Gastrocnemius medialis (tissue), 4 donors: ENCODE results near the gene SRM. TPM values are rescaled to one million over a fixed set of nuclear protein-coding genes. Genes with fewer than 3 reads are reported as not detected.

Experiments used
- ATAC-seq, 2 donors: fragments of 150-250 bp; one replicate each; pipeline ENCODE4 v1.9.1; 2016
- DNase-seq, 2 donors: peaks; one replicate each; pipeline ENCODE4 v3.0.0-alpha.2; 2019
- H3K27ac ChIP-seq, 4 donors: fragments of 200-600 bp; sonication (generic); 1 replicate in 1 of 4; 2 replicates in 3 of 4; pipeline ENCODE4 v1.5.1; 2016 to 2018; ENCODE audit warnings: mild to moderate bottlenecking in 2 of 4, moderate library complexity in 1 of 4
- H3K27me3 ChIP-seq, 3 donors: fragments of 200-600 bp; sonication (generic) in 2 of 3; 1 replicate in 1 of 3; 2 replicates in 2 of 3; pipeline versions ENCODE4 v1.5.1 to v1.6.0; 2016 to 2019; ENCODE audit warnings: mild to moderate bottlenecking in 1 of 3, moderate library complexity in 1 of 3
- H3K36me3 ChIP-seq, 2 donors: fragments of 200-600 bp; sonication (generic) in 1 of 2; one replicate each; pipeline ENCODE4 v1.5.1; 2017 to 2018
- H3K4me1 ChIP-seq, 2 donors: fragments of 200-600 bp; sonication (generic) in 1 of 2; one replicate each; pipeline ENCODE4 v1.5.1; 2016 to 2017; ENCODE audit warnings: mild to moderate bottlenecking in 2 of 2
- H3K4me3 ChIP-seq, 4 donors: fragments of 200-600 bp; sonication (generic) in 3 of 4; 1 replicate in 1 of 4; 2 replicates in 3 of 4; pipeline ENCODE4 v1.5.1; 2016 to 2019; ENCODE audit warnings: mild to moderate bottlenecking in 2 of 4
- H3K9me3 ChIP-seq, 3 donors: fragments of 200-600 bp; sonication (generic) in 2 of 3; 1 replicate in 1 of 3; 2 replicates in 2 of 3; pipeline ENCODE4 v1.5.1; 2016 to 2019
- CTCF ChIP-seq, 5 experiments: fragments of 450-650 bp in 3 of 5; fragments of 200-600 bp in 2 of 5; sonication (generic) in 2 of 5; IDR thresholded peaks in 4 of 5; conservative IDR thresholded peaks in 1 of 5; 1 replicate in 4 of 5; 2 replicates in 1 of 5; pipeline ENCODE4 v1.5.1; 2016 to 2019; ENCODE audit warnings: antibody characterized with exemption in 5 of 5, mild to moderate bottlenecking in 3 of 5, moderate library complexity in 3 of 5
- POLR2A ChIP-seq, 2 donors: fragments of 450-650 bp; IDR thresholded peaks; one replicate each; pipeline ENCODE4 v1.6.1; 2017; ENCODE audit warnings: antibody characterized with exemption in 2 of 2, mild to moderate bottlenecking in 2 of 2, moderate library complexity in 2 of 2
- in situ Hi-C, 4 donors: fragments of 200-750 bp; cut with MboI; loops; one replicate each; pipeline versions ENCODE4 v1.15.0 to v1.8.0; 2017; ENCODE audit warnings: low sequenced_read_pairs in 4 of 4
- intact Hi-C: fragments of 100-400 bp; cut with DNase I; formaldehyde crosslinking; loops from one replicate; pipeline ENCODE4 v1.15.1; 2023; ENCODE audit warnings: low total_unique reads
- total RNA-seq, 4 donors: library from RNA; depleted of rRNA; stranded (reverse); fragments of >200 nt; gene quantifications; one replicate each; pipeline versions ENCODE4 v1.1.0 to v1.2.3, GENCODE V29; 2016

SRM gene
- total RNA-seq, 4 donors from 2014 or later = 32.1 to 80.3 (median 48.3) TPM

GRCh38 chr1:11070876-11071275 is 11.1 kb upstream of the SRM start:
- DNase-seq (no peak), ATAC-seq (no peak)
- no peaks in the 10 kb centered on the region for H3K9me3 ChIP-seq
- no peaks in the 10 kb centered on the region for H3K4me1 ChIP-seq
- H3K36me3 ChIP-seq = peaks cover 3 to 98% of the 10 kb centered on the region in 2 donors
- in situ Hi-C loops = no loop called here
- no peak for TF ChIP-seq POLR2A (IDR thresholded peaks at IDR 0.05)
- TF ChIP-seq CTCF (IDR thresholded peaks at IDR 0.05 in 4 of 5, conservative IDR thresholded peaks at IDR 0.05 in 1 of 5) = no peak
- H3K27me3 ChIP-seq = no peaks in the 10 kb centered on the region
- H3K27ac ChIP-seq = no peak overlapping the region
- no peak overlapping the region for H3K4me3 ChIP-seq
- intact Hi-C loops = no loop called here

GRCh38 chr1:11068600-11069473 is 9.0 kb upstream of the SRM start:
- Histone ChIP-seq H3K27ac (no peak overlapping the region), H3K27me3 (no peaks in the 10 kb centered on the region), H3K36me3 (peaks cover 3 to 91% of the 10 kb centered on the region in 2 donors), H3K4me3 (no peak overlapping the region), H3K4me1 (no peaks in the 10 kb centered on the region), H3K9me3 (no peaks in the 10 kb centered on the region)
- no peak for ATAC-seq
- in situ Hi-C loops = no loop called here
- TF ChIP-seq POLR2A (IDR thresholded peaks at IDR 0.05) = no peak
- TF ChIP-seq CTCF (IDR thresholded peaks at IDR 0.05 in 4 of 5, conservative IDR thresholded peaks at IDR 0.05 in 1 of 5) = no peak
- intact Hi-C loops = no loop called here
- DNase-seq = no peak

DNA sequence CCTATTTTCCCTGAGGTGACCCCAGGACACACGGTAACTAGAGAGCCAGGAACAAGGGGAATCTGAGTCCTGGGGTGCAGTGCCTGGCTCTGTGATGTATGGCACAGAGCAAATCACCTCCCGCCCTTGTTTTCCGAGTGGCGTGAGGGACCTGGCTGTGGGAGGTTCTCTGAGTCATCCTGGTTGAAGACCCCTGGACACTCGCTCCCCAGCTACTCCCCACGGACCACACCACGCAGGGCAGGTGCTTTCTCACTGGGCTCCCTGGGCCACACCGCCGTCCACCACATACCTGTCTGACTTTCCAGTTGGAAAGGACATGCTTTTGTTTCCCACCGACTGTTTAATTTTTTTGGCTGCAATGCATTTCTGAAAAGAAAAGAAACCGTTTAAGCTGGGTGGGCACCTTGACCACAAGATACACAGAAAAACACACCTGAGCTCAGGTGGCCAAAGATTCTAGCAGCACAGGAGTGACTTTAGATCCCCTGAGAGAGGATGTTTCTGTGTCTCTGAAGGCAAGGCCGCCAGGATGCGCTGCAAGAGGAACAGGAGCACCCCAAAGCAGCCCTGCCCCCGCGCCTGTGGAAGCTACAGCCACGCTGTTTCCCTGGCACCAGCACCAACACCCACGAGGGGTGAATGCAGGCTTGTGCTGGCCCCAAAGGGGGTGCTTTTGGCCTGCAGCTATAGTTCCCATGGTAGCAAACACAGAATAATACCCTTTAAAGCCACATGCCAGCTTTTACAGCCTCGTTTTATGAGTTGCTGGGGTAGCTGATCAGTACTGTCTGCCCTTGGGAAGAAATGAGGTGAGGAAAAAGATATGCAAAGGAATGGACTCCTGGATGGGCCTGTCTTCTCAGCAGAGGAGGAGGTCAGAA is 8.1 kb upstream of the SRM start:
- no peak for ATAC-seq
- DNase-seq = no peak
- Histone ChIP-seq H3K27me3 (no peaks in the 10 kb centered on the region), H3K4me1 (no peaks in the 10 kb centered on the region), H3K4me3 (no peak overlapping the region), H3K27ac (no peak overlapping the region), H3K36me3 (peaks cover 3 to 82% of the 10 kb centered on the region in 2 donors), H3K9me3 (no peaks in the 10 kb centered on the region)
- TF ChIP-seq POLR2A (IDR thresholded peaks at IDR 0.05) (no peak), CTCF (IDR thresholded peaks at IDR 0.05 in 4 of 5, conservative IDR thresholded peaks at IDR 0.05 in 1 of 5) (no peak)
- intact Hi-C loops = no loop called here
- in situ Hi-C loops = no loop called here

DNA sequence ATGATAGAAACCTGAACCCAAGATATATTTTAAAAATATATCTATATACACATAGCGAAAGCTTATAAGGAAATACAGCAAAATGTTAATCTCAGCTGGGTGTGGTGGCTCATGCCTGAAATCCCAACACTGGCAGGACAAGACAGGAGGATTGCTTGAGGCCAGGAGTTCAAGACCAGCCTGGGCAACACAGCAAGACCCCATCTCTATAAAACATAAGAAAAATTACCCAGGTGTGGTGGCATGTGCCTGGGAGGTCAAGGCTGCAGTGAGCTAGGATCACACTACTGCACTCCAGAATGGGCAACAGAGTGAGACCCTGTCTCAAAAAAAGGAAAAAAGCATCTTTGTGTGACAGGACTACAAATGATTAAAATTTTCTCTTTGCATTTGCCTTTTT is 6.0 kb upstream of the SRM start:
- Histone ChIP-seq H3K27ac (no peak overlapping the region), H3K4me1 (peaks cover 6 to 9% of the 10 kb centered on the region in 2 donors), H3K27me3 (no peaks in the 10 kb centered on the region), H3K9me3 (no peaks in the 10 kb centered on the region), H3K36me3 (peaks cover 0 to 60% of the 10 kb centered on the region in 2 donors), H3K4me3 (no peak overlapping the region)
- in situ Hi-C loops (no loop called here), intact Hi-C loops (no loop called here)
- DNase-seq (no peak), ATAC-seq (no peak)
- no peak for TF ChIP-seq CTCF (IDR thresholded peaks at IDR 0.05 in 4 of 5, conservative IDR thresholded peaks at IDR 0.05 in 1 of 5)
- no peak for TF ChIP-seq POLR2A (IDR thresholded peaks at IDR 0.05)
